Measurements from ENCODE around the gene PIGO.

Gene PIGO

GRCh38 chr9:35074141-35074540, 22.2 kb downstream of the PIGO start:
- no peak for DNase-seq (ENCODE audit: low spot score)
- in situ Hi-C loops (cut with MboI; ENCODE audit: low pct_unique_long_range_greater_than_20kb, low sequenced_read_pairs, unreplicated experiment) = no loop called here
- TF ChIP-seq CTCF (IDR thresholded peaks at IDR 0.05; ENCODE audit: extremely low read depth, insufficient read depth, missing control alignments) = no peak

GRCh38 chr9:35073279-35073612, 23.1 kb downstream of the PIGO start:
- in situ Hi-C loops (cut with MboI; ENCODE audit: low pct_unique_long_range_greater_than_20kb, low sequenced_read_pairs, unreplicated experiment) = no loop called here
- no peak for DNase-seq (ENCODE audit: low spot score)

GRCh38 chr9:35072461-35073278, 23.7 kb downstream of the PIGO start, which contains the start of gene VCP:
Gene VCP, minus strand, starts transcription at chr9:35072625. Its CDS starts 272 bp downstream, at chr9:35072353.
- in situ Hi-C loops (cut with MboI; ENCODE audit: low pct_unique_long_range_greater_than_20kb, low sequenced_read_pairs, unreplicated experiment) = no loop called here
- peak; percentile 99 for DNase-seq (ENCODE audit: low spot score)
- peak; percentile 12 for TF ChIP-seq CTCF (IDR thresholded peaks at IDR 0.05; ENCODE audit: extremely low read depth, insufficient read depth, missing control alignments)

More at GRCh38 chr9:35073279-35073612, 23.1 kb downstream of the PIGO start:
- TF ChIP-seq CTCF (IDR thresholded peaks at IDR 0.05; ENCODE audit: extremely low read depth, insufficient read depth, missing control alignments) = no peak

GRCh38 chr9:35071814-35072460, 24.5 kb downstream of the PIGO start:
- in situ Hi-C loops (cut with MboI; ENCODE audit: low pct_unique_long_range_greater_than_20kb, low sequenced_read_pairs, unreplicated experiment) = no loop called here
- DNase-seq (ENCODE audit: low spot score) = peak; percentile 90
- peak; percentile 52 for TF ChIP-seq CTCF (IDR thresholded peaks at IDR 0.05; ENCODE audit: extremely low read depth, insufficient read depth, missing control alignments)

- TF ChIP-seq CTCF (IDR thresholded peaks at IDR 0.05; ENCODE audit: extremely low read depth, insufficient read depth, missing control alignments) = no peak
- DNase-seq (ENCODE audit: low spot score) = peak; percentile 40
Measured at GRCh38 chr9:35070823-35071813, 25.3 kb downstream of the PIGO start.

GRCh38 chr9:35069020-35069419, 27.4 kb downstream of the PIGO start:
- TF ChIP-seq CTCF (IDR thresholded peaks at IDR 0.05; ENCODE audit: extremely low read depth, insufficient read depth, missing control alignments) = no peak
- in situ Hi-C loops (cut with MboI; ENCODE audit: low pct_unique_long_range_greater_than_20kb, low sequenced_read_pairs, unreplicated experiment) = no loop called here
- DNase-seq (ENCODE audit: low spot score) = no peak

More at GRCh38 chr9:35070823-35071813, 25.3 kb downstream of the PIGO start:
- in situ Hi-C loops (cut with MboI; ENCODE audit: low pct_unique_long_range_greater_than_20kb, low sequenced_read_pairs, unreplicated experiment) = no loop called here
